Peyer's patch (tissue), 4 donors: ENCODE measurements around the gene VPS25.

Experiments
- CTCF ChIP-seq, 6 experiments: fragments of 450-650 bp in 4 of 6; fragments of 200-600 bp in 2 of 6; sonication (generic) in 1 of 6; IDR thresholded peaks; one replicate each; pipeline ENCODE4 v1.5.1; 2017 to 2019; ENCODE audit warnings: antibody characterized with exemption in 6 of 6, mild to moderate bottlenecking in 3 of 6, moderate library complexity in 1 of 6
- POLR2A ChIP-seq, 2 donors: fragments of 450-650 bp; IDR thresholded peaks; one replicate each; pipeline ENCODE4 v1.5.1; 2017; ENCODE audit warnings: antibody characterized with exemption in 2 of 2, mild to moderate bottlenecking in 2 of 2, moderate library complexity in 2 of 2

- TF ChIP-seq CTCF (IDR thresholded peaks at IDR 0.05) (no peak), POLR2A (IDR thresholded peaks at IDR 0.05) (no peak)
Measured at GRCh38 chr17:42740699-42741098, 32.5 kb upstream of the VPS25 start.
